ENCODE measurements around the gene HES5.

HES5 gene

GRCh38 chr1:2539312-2539907 is 9.3 kb upstream of the HES5 start:
- H3K4me3 ChIP-seq (ENCODE audit: insufficient read depth, low read depth, low read length), result no peak overlapping the region
- WGBS, 2 experiments, result 61 to 66% methylated on average over 12 of the region's 12 CpGs
- H3K4me1 ChIP-seq (ENCODE audit: control insufficient read depth, insufficient read depth, low read length), result peaks cover 46% of the 10 kb centered on the region

GRCh38 chr1:2538872-2539271 is 8.8 kb upstream of the HES5 start:
- Histone ChIP-seq H3K27ac (ENCODE audit: insufficient read depth, low read depth, low read length, poor library complexity, severe bottlenecking) (no peak overlapping the region), H3K9me3 (ENCODE audit: control insufficient read depth, low read length) (no peaks in the 10 kb centered on the region), H3K4me3 (ENCODE audit: insufficient read depth, low read depth, low read length) (no peak overlapping the region), H3K4me1 (ENCODE audit: control insufficient read depth, insufficient read depth, low read length) (peaks cover 46% of the 10 kb centered on the region), H3K27me3 (ENCODE audit: control insufficient read depth, insufficient read depth, low read length, poor library complexity, severe bottlenecking) (peaks cover 30% of the 10 kb centered on the region), H3K36me3 (ENCODE audit: control insufficient read depth, insufficient read depth, low read length) (no peaks in the 10 kb centered on the region)
- 92 to 93% methylated on average over 8 of the region's 8 CpGs for WGBS, 2 experiments

More at GRCh38 chr1:2539312-2539907, 9.3 kb upstream of the HES5 start:
- peaks cover 24% of the 10 kb centered on the region for H3K27me3 ChIP-seq (ENCODE audit: control insufficient read depth, insufficient read depth, low read length, poor library complexity, severe bottlenecking)
- H3K9me3 ChIP-seq (ENCODE audit: control insufficient read depth, low read length), result no peaks in the 10 kb centered on the region
- no peaks in the 10 kb centered on the region for H3K36me3 ChIP-seq (ENCODE audit: control insufficient read depth, insufficient read depth, low read length)
- H3K27ac ChIP-seq (ENCODE audit: insufficient read depth, low read depth, low read length, poor library complexity, severe bottlenecking), result no peak overlapping the region

GRCh38 chr1:2538376-2538775 is 8.3 kb upstream of the HES5 start:
- Histone ChIP-seq H3K36me3 (ENCODE audit: control insufficient read depth, insufficient read depth, low read length) (no peaks in the 10 kb centered on the region), H3K27me3 (ENCODE audit: control insufficient read depth, insufficient read depth, low read length, poor library complexity, severe bottlenecking) (peaks cover 34% of the 10 kb centered on the region), H3K4me1 (ENCODE audit: control insufficient read depth, insufficient read depth, low read length) (peaks cover 46% of the 10 kb centered on the region), H3K9me3 (ENCODE audit: control insufficient read depth, low read length) (no peaks in the 10 kb centered on the region), H3K4me3 (ENCODE audit: insufficient read depth, low read depth, low read length) (no peak overlapping the region), H3K27ac (ENCODE audit: insufficient read depth, low read depth, low read length, poor library complexity, severe bottlenecking) (no peak overlapping the region)
- 86% methylated on average over 4 of the region's 4 CpGs for WGBS, 2 experiments

GRCh38 chr1:2537784-2538115 is 7.7 kb upstream of the HES5 start:
- H3K27ac ChIP-seq (ENCODE audit: insufficient read depth, low read depth, low read length, poor library complexity, severe bottlenecking), result no peak overlapping the region
- H3K9me3 ChIP-seq (ENCODE audit: control insufficient read depth, low read length), result no peaks in the 10 kb centered on the region
- no peak overlapping the region for H3K4me3 ChIP-seq (ENCODE audit: insufficient read depth, low read depth, low read length)
- peaks cover 41% of the 10 kb centered on the region for H3K27me3 ChIP-seq (ENCODE audit: control insufficient read depth, insufficient read depth, low read length, poor library complexity, severe bottlenecking)
- peaks cover 43% of the 10 kb centered on the region for H3K4me1 ChIP-seq (ENCODE audit: control insufficient read depth, insufficient read depth, low read length)
- WGBS, 2 experiments, result 81 to 84% methylated on average over 9 of the region's 9 CpGs
- H3K36me3 ChIP-seq (ENCODE audit: control insufficient read depth, insufficient read depth, low read length), result no peaks in the 10 kb centered on the region

- H3K27me3 ChIP-seq (ENCODE audit: control insufficient read depth, insufficient read depth, low read length, poor library complexity, severe bottlenecking), result peaks cover 58% of the 10 kb centered on the region
- H3K27ac ChIP-seq (ENCODE audit: insufficient read depth, low read depth, low read length, poor library complexity, severe bottlenecking), result no peak overlapping the region
- H3K4me1 ChIP-seq (ENCODE audit: control insufficient read depth, insufficient read depth, low read length), result peaks cover 41% of the 10 kb centered on the region
- WGBS, 2 experiments, result 84 to 88% methylated on average over 9 of the region's 9 CpGs
- no peaks in the 10 kb centered on the region for H3K36me3 ChIP-seq (ENCODE audit: control insufficient read depth, insufficient read depth, low read length)
- H3K9me3 ChIP-seq (ENCODE audit: control insufficient read depth, low read length), result no peaks in the 10 kb centered on the region
- no peak overlapping the region for H3K4me3 ChIP-seq (ENCODE audit: insufficient read depth, low read depth, low read length)
Measured at GRCh38 chr1:2535981-2536380, 5.9 kb upstream of the HES5 start.

GRCh38 chr1:2535455-2535854 is 5.4 kb upstream of the HES5 start:
- no peak overlapping the region for H3K27ac ChIP-seq (ENCODE audit: insufficient read depth, low read depth, low read length, poor library complexity, severe bottlenecking)
- peaks cover 46% of the 10 kb centered on the region for H3K4me1 ChIP-seq (ENCODE audit: control insufficient read depth, insufficient read depth, low read length)
- no peak overlapping the region for H3K4me3 ChIP-seq (ENCODE audit: insufficient read depth, low read depth, low read length)
- H3K27me3 ChIP-seq (ENCODE audit: control insufficient read depth, insufficient read depth, low read length, poor library complexity, severe bottlenecking), result peaks cover 64% of the 10 kb centered on the region
- WGBS, 2 experiments, result 45 to 52% methylated on average over 27 of the region's 27 CpGs
- H3K9me3 ChIP-seq (ENCODE audit: control insufficient read depth, low read length), result no peaks in the 10 kb centered on the region
- no peaks in the 10 kb centered on the region for H3K36me3 ChIP-seq (ENCODE audit: control insufficient read depth, insufficient read depth, low read length)

GRCh38 chr1:2534687-2535441 is 4.8 kb upstream of the HES5 start:
- Histone ChIP-seq H3K4me3 (ENCODE audit: insufficient read depth, low read depth, low read length) (no peak overlapping the region), H3K36me3 (ENCODE audit: control insufficient read depth, insufficient read depth, low read length) (no peaks in the 10 kb centered on the region), H3K9me3 (ENCODE audit: control insufficient read depth, low read length) (no peaks in the 10 kb centered on the region), H3K27me3 (ENCODE audit: control insufficient read depth, insufficient read depth, low read length, poor library complexity, severe bottlenecking) (peaks cover 70% of the 10 kb centered on the region), H3K27ac (ENCODE audit: insufficient read depth, low read depth, low read length, poor library complexity, severe bottlenecking) (no peak overlapping the region), H3K4me1 (ENCODE audit: control insufficient read depth, insufficient read depth, low read length) (peaks cover 46% of the 10 kb centered on the region)
- 55 to 60% methylated on average over 18 of the region's 18 CpGs for WGBS, 2 experiments

- Histone ChIP-seq H3K27ac (ENCODE audit: insufficient read depth, low read depth, low read length, poor library complexity, severe bottlenecking) (no peak overlapping the region), H3K27me3 (ENCODE audit: control insufficient read depth, insufficient read depth, low read length, poor library complexity, severe bottlenecking) (peaks cover 75% of the 10 kb centered on the region), H3K4me3 (ENCODE audit: insufficient read depth, low read depth, low read length) (no peak overlapping the region), H3K4me1 (ENCODE audit: control insufficient read depth, insufficient read depth, low read length) (peaks cover 46% of the 10 kb centered on the region), H3K36me3 (ENCODE audit: control insufficient read depth, insufficient read depth, low read length) (no peaks in the 10 kb centered on the region), H3K9me3 (ENCODE audit: control insufficient read depth, low read length) (no peaks in the 10 kb centered on the region)
- WGBS, 2 experiments, result 69 to 74% methylated on average over 7 of the region's 7 CpGs
Measured at GRCh38 chr1:2534315-2534686, 4.2 kb upstream of the HES5 start.

- H3K9me3 ChIP-seq (ENCODE audit: control insufficient read depth, low read length), result no peaks in the 10 kb centered on the region
- no peak overlapping the region for H3K4me3 ChIP-seq (ENCODE audit: insufficient read depth, low read depth, low read length)
- WGBS, 2 experiments, result 84 to 85% methylated on average over 11 of the region's 11 CpGs
- peaks cover 78% of the 10 kb centered on the region for H3K27me3 ChIP-seq (ENCODE audit: control insufficient read depth, insufficient read depth, low read length, poor library complexity, severe bottlenecking)
- H3K4me1 ChIP-seq (ENCODE audit: control insufficient read depth, insufficient read depth, low read length), result peaks cover 48% of the 10 kb centered on the region
- H3K36me3 ChIP-seq (ENCODE audit: control insufficient read depth, insufficient read depth, low read length), result no peaks in the 10 kb centered on the region
- no peak overlapping the region for H3K27ac ChIP-seq (ENCODE audit: insufficient read depth, low read depth, low read length, poor library complexity, severe bottlenecking)
Measured at GRCh38 chr1:2533365-2533764, 3.3 kb upstream of the HES5 start.

- peaks cover 55% of the 10 kb centered on the region for H3K4me1 ChIP-seq (ENCODE audit: control insufficient read depth, insufficient read depth, low read length)
- 79 to 89% methylated on average over 20 to 23 of the region's 23 CpGs for WGBS, 2 experiments
- H3K4me3 ChIP-seq (ENCODE audit: insufficient read depth, low read depth, low read length), result no peak overlapping the region
Measured at GRCh38 chr1:2532485-2533160, 2.6 kb upstream of the HES5 start.

More at GRCh38 chr1:2532485-2533160, 2.6 kb upstream of the HES5 start:
- no peaks in the 10 kb centered on the region for H3K36me3 ChIP-seq (ENCODE audit: control insufficient read depth, insufficient read depth, low read length)
- no peaks in the 10 kb centered on the region for H3K9me3 ChIP-seq (ENCODE audit: control insufficient read depth, low read length)
- no peak overlapping the region for H3K27ac ChIP-seq (ENCODE audit: insufficient read depth, low read depth, low read length, poor library complexity, severe bottlenecking)
- H3K27me3 ChIP-seq (ENCODE audit: control insufficient read depth, insufficient read depth, low read length, poor library complexity, severe bottlenecking), result peaks cover 84% of the 10 kb centered on the region
